NCI-H146 treated with DMSO at 0.1 percent for 48 hours (cell line): ENCODE measurements around the gene PHKB.

Experiments used
- DNase-seq: peaks from one replicate; lab custom pipeline; 2025; ENCODE audit not compliant: unreplicated experiment; lab: John Stamatoyannopoulos, UW

Gene PHKB

DNA sequence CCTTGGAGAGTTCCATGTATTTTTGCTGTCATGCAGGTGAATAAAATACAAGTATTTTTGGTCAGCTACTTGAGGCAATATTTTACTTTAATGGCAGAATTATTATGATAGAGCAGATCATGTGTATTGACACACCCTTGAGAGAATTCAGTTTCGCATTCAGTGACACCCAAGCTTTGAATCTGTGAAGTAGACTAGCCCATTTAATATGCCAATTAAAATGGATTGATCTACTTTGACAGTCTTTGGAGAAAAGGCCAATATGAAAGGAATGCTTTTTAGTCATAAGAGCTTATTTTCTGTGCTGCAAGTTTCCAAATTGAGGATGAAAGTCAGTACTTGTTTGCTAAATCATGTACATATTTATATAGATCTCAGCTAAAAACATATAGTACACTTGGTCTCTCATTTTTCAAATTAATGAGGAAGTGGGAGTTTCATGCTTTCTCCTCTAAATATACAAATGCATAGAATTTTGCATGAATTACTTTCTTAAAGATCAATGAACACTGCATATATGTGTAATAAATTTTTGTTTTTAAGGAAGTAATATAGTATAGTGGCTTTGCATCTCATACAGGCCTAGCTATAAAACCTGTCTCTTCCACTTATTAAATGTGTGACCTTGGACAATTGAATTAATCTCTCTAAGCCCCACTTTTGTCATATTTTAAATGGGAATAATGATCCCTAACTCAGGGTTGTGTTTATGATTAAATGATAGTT, 161.5 kb downstream of the PHKB start:
- DNase-seq, result no peak

DNA sequence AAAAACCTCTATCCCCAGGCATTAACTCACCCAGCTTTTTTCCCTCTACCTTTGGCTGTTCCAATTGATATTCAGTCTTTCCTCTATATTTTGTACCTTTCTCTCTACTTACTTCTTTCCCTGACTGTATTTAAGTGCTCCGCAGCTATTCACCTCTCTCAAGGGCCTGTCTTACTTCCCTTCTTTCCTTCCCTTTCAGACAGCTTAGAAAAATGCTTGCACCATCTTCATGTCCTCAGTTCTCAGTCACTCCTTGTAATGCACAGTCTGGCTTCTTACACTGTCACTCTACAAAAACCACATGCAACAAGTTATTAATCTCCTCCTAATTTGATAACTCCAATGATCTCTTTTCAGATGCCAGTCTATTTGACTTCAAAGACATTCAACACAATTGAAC, 163.4 kb downstream of the PHKB start:
- no peak for DNase-seq

DNA sequence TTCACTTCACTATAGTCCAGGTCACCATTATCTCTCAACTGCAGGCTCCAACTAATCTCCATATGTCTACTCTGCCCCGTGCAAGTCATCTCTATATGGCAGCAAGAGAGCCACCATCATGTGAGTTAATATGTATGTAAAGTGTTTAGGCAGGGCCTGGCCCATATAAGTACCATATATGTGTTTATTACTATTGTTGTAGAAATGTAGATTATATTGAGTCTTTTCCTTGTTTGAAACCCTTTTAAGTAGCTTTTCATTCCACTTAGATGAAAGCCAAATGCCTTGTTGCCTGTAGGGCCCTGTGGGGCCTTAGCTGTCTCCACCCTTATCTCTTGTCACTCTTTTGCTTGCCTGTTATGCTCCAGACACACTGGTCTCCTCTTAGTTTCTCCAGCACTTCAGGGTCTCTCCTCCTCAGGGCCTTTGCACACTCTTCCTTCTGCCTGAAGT, 164.0 kb downstream of the PHKB start:
- no peak for DNase-seq

DNA sequence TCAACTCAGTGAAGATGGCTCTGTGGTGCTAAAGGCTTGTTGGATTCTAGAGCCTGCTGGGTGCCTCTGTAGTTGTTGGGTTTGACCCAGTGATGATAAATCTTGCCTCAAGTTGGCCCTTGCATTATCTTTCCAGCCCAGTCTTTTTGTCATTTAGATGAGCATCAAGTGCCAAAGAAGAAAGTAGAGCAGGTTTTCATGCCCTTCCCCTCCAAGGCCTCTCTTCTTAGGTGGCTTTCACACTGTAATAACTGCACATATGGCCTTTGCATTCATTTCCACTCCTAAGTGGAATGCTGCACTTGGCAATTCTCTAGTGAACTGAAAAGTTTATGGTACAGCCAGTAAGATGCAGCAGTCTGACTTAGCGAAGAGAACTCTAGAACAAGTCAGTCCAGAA, 165.1 kb downstream of the PHKB start:
- DNase-seq, result no peak

DNA sequence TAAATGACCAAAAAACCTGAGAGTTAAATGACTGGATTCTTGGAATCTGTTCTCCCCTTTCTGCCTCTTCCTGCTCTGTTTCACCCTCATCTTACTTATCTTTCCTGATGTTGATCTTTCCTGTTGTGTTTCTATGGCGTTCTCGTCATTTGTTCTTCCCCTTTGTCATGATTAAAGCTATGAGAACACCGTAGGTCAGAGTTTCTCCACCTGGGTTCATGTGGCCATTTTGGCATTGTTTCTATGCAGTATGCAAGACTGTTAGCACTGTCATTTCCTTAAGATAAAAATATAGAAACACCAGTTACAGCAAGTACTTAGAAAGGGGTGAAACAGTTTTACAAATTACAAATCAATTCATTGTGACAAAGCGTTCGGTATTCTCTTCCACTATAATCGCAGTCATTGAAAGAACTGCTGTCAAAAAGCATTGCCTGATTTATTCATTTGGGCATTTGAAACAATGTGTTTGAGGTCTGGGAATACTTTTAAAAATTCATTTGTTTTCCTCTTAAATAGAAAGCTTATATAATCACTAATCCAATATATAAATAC, 166.0 kb downstream of the PHKB start:
- DNase-seq, result no peak

DNA sequence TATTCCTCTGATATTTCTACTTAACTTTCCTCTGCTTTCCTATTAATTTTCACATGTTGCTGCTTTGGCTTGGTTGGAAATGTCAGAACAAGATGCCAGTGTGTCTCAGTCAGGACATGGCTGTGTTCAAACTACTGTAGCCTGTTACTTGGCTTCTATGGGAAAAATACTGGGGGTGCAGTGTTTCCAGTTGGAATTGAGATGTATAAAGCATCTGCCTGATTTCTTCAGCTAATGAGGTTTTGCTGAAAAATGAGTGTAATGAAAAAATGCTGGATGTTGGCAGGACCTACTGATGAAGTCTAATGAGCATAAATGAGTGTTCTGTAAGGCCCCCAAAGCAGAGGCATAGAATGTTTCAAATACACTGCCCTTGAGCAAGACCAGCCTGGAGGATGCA, 166.6 kb downstream of the PHKB start:
- DNase-seq, result no peak

DNA sequence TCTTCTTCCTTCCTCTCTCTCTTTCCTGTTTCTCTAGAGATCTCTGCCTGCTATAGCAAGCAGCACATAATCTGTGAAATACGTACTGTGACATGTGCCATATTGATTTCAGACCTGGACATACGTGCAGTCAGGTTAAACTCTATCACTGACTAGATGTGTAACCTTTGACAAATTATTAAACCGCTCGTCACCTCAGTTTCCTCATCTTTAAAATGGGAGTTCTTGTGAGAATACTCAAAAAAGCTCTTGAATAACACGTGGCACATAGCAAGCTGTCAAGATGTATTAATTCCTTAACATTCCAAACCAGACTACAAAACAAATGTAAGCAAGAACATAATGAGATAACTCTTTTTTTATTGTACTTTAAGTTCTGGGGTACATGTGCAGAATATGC, 170.0 kb downstream of the PHKB start:
- DNase-seq, result no peak

DNA sequence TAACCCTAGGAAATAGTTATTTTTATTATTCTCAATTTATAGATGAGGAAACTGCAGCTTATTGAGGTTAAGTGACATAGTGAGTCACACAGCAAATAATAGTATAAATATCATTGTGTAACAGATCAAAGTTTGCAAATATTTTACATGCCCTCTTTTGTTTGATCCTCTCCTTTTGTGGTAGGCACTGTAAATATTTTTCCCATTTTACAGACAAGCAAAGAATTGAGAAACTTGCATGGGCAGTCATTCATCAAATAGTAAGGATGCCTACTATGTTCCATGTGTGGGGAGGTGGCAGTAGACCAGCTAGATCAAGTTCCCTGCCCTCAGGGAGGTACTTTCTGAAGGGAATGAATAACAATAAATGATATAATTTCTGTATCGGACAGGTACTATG, 173.0 kb downstream of the PHKB start:
- no peak for DNase-seq

DNA sequence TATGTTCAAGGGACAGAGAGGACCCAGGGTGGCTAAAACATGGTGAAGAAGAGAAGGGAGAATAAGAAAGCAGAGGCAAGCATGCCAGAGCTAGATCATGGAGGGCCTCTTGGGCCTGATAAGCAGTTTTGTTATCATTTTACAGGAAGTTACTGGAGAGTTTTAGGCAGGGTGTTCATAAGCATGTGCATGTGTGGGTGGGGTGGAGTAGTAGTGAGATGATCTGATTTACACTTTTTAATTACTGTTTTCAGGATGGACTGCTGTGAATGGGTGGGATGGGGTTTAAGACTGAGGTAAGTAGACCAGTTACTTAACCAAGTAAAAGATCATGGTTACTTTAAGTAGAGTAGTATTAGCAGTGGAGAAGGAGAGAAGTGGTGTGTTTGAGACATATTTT, 173.6 kb downstream of the PHKB start:
- no peak for DNase-seq

DNA sequence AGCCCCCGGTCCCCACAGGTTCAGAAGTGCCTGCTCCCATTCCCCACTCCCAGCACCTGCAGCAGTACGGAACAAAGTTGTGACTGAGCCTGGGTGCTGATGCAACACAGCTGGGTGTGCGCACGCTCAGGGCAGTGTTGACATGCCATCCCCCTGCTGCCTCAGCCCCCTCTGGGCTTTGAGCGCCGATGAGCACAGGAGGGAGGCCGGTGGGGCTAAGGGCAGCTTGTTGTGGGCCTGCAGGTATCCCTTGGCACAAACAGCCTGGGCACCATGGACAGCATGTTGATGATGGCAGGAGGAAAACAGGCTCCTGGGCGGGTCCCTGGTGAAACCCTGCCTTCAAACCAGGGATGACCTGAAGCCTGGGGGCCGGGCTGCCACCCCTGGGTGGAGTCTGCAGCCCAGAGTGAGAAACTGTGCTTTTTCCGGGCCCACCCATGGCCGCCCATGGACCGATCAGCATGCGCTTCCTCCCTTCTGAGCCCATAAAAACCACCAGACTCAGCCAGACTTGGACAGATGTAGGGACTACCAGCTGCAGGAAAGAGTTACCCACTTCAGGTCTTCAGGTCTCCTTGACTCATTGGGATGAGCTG, 175.5 kb downstream of the PHKB start:
- no peak for DNase-seq

DNA sequence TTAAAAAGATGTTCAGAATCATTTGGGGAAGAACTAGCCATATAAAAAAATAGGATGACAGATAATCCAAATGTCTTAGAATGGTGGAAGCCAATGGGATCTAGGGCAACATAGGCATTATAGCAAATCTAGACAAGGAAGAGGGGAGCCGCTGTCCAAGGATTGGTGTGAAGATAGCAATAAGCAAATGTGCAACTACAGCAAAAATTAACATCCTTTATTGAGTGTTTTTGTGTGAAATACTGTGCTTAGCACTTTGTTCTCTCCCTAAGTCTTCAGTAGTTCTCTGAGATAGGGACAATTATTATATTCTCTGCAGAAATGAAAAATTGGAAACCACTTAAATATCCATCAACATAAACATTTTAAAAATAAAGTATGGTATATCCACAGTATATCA, 177.0 kb downstream of the PHKB start:
- DNase-seq, result no peak

DNA sequence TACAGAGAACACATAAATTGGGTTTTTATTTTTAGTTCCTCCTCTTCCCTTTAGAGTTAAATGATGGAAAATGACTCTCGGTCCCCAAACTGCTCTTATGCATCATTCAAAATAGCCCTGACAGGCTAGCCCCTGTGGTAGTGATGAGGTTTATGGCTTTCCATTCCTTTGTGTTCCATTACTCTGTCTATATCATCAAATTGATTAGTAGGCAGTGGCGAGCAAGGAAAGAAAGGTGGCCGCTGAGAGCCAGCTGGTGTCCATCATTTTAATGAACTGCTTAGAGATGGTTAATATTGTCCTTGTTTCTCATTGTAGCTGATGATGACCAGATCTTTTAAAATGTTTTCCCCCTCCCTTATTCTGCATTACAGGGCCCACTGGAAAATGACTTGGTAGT, 179.5 kb downstream of the PHKB start:
- no peak for DNase-seq

DNA sequence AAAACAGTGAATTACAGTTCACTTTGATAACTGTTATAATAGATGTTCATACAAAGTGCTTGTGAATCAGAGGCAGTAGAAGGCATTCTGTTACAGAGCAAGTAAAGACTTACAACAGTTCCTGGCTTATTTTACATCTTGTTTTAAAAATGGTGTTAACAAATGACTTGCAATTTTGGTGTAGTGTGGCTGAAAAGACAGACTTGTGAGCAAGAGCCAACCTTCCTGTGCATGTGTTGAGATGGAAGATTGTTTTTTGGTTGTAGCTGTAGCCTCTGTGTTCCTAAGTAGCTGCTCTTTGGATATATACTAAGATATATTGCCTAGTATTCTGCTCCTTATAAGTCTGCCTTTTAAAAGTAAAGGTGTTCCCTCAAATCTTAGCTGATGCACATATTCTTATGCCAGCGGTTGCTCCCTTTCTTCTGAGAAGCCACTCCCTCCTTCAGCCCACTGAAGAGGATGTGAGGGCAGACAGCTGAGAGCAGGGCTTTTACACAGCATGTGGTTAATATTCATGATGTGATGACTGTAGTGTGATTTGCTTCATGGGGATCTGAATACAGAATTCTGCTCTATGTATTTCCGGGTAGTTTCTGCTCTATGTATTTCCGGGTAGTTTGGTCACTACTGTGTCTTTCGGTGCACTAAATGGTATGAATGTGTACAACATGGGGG, 182.3 kb downstream of the PHKB start:
- no peak for DNase-seq

DNA sequence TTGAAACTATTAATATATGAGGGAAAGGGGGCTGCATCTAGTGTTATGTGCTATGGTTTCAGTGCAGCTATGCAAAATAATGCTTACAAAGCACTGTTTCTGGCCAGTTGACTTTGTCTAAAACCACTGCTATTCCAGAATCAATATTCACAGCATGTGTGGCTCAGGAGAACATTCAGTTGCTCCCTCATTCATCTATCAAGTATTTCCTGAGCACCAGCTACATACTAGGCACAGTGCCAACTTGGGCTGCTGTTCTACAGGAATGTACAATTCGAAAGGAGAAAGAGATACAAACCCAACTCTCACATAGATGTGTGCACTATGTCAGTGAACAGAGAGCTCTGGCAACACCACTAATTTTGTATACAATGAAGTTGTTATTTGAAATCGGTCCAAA, 183.0 kb downstream of the PHKB start:
- no peak for DNase-seq

DNA sequence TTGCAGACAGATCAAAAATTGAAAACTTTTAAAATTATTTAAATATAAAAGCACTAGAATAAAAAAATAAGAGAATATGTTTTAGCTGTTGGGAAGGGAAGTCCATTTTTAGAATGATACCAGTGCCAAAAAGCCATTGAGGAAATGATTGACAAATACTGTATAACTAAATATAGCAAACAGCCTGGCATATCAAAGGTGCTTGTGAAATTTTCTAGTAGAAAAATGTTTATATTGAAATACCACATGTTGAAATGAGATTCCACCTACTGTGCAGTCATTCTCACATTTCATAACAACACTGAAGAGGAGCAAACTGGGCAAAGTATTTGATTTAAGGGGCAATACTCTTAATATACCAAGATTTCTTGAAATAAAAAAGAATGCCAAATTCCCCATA, 183.5 kb downstream of the PHKB start:
- DNase-seq, result no peak

DNA sequence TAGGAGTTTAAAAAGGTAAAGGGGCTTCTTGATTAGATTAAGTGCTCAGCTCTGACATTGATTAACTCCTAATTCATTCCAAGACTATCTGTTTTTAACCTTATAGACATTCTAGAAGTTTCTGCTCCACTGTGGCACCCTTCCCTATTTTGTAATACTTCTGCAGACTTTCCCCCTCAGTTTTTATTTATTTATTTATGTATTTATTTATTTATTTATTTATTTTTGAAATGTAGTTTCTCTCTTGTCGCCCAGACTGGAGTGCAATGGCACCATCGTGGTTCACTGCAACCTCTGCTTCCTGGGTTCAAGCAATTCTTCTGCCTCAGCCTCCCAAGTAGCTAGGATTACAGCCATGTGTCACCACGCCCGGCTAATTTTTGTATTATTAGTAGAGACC, 185.8 kb downstream of the PHKB start:
- DNase-seq, result no peak

DNA sequence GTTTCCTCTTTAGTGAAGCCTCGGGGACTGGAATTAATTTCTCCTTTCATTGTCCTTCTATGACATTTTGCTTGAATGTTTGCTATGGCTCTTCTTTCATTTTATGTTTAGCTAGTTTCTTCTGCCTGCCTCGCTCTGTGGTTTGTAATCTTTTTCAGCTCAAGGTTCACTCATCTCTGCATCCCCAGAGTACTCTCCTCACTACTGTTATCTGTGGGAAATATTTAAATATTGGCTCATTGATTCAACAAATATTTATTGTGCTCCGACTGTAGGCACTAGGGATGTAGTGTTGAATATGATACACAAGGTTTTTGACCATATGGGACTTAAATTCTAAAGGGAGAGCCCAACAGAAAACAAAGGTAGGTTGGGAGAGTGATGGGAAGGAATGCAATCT, 195.9 kb downstream of the PHKB start:
- no peak for DNase-seq

DNA sequence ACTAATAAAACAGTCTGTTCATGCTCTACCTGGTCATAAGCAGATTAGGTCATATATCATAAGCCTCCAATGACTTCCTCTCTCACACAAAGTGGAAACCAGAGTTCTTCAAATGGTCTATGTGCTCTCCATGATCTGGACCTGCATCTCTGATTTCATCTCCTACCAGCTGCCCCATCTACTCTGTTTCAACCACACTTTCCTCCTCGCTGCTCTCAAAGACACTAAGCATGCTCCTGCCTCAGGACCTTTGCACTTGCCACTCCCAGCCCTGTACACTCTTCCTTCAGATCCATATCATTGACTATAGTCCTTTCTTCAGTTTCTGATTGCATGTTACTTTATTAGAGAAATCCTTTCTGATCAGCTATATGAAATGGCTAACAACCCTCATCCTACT, 196.8 kb downstream of the PHKB start:
- no peak for DNase-seq

DNA sequence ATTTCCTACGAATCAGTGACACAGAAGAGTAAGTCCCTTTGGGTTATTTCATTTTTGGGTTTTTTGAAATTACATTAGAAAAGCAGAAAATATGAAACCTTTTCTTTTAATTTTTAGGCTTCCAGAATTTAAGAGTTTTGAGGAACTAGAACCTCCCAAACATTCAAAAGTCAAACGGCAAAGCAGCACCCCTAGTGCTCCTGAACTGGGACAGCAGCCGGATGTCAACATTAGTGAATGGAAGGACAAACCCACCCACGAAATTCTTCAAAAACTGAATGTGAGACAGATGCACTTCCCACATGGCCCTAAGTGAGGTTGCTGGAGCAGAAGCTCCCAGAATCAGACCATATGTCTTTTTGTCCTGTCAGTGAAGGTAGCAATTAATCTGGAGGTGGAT, 199.4 kb downstream of the PHKB start:
- DNase-seq, result no peak

DNA sequence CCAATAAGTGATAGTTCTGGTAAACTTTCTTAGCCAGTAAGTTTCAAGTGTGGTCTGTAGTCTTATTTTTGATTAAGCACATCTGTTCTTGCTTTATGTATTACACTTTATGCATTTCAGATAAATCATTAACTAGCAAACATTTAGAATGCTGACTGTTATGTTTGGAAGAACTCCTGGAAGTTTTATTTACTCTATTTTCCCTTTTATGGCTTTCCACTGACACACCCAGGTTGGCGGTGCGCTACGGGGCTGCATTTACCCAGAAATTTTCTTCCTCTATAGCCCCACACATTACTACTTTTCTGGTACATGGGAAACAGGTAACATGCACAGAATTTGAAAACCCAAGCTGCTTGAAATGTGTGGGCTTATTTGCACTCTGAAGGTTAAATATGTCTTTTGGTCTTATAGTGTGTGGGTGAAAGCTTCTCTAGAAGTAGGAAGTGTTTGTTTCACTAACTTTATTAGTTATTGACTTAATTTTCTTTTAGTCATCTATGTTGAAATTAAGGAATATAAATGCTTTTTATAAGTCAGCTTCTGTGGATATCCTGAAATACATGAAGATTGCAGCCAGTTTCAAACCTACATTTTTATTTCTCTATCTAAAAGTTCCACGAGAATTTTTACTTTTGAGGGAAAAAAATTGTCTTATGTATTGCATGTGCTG, 203.7 kb downstream of the PHKB start:
- DNase-seq, result no peak

DNA sequence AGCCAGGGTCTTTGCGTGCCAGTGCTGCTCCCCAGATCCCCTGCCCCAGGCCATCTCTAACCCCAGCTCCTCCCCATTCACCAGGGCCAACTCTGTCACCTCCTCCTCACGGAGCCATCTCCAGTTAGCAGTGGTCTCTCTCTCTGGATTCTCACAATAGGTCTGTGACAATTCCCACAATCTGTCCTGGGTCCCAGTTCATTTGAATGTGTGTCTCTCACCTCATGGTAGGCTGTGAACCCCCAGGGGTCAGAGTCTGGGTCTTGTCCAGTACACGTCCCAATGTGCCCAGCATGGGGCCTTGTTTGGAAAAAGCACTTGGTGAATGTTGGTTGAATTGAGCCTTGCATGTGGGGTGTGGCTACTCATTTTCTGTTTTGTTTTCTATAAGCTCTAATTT, 205.3 kb downstream of the PHKB start:
- no peak for DNase-seq

DNA sequence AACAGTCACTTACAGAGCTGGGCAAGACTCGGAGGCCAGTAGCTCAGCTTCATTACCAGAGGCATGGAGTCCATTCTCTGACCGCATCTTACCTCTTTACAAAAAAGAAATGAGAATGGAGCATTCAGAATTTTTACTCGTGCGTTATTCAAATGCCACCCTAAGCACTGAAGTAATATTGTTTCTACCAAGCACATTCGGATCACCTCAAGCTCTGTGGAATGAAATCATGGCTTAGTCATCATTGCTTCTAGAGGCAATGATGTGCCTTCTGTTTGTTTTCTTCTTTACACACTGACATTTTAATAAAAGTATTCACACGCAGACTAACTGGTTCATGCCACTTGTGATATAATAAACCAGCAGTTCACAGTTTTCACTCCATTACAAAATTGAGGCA, 206.8 kb downstream of the PHKB start:
- no peak for DNase-seq
